G401.6 (cell line): ENCODE results near the gene TNFSF9.
"Not testable (repeated sequence)": the region's sequence is repeated elsewhere in the genome, so short reads cannot be mapped to it uniquely, and the experiment has no call there.

ENCODE experiments used
- FAIRE-seq: peaks from 2 replicates; lab custom pipeline; 2012; peaks lifted over from hg19 to GRCh38; lab: Jason Lieb, UNC

Gene TNFSF9

GRCh38 chr19:6508028-6508771 is 22.6 kb upstream of the TNFSF9 start:
- not testable (repeated sequence) for FAIRE-seq

- FAIRE-seq = no peak
Observed at GRCh38 chr19:6509118-6509971, 21.5 kb upstream of the TNFSF9 start.

GRCh38 chr19:6510618-6511017 is 20.2 kb upstream of the TNFSF9 start:
- FAIRE-seq = no peak

- FAIRE-seq = no peak
Observed at GRCh38 chr19:6514089-6514488, 16.7 kb upstream of the TNFSF9 start.

GRCh38 chr19:6514926-6515544 is 15.8 kb upstream of the TNFSF9 start:
- no peak for FAIRE-seq

GRCh38 chr19:6516018-6516658 is 14.7 kb upstream of the TNFSF9 start:
- FAIRE-seq = peak; percentile 96

GRCh38 chr19:6516659-6517291 is 14.1 kb upstream of the TNFSF9 start:
- no peak for FAIRE-seq

- FAIRE-seq = no peak
Observed at GRCh38 chr19:6518145-6518911, 12.5 kb upstream of the TNFSF9 start.

- FAIRE-seq = no peak
Observed at GRCh38 chr19:6519289-6519688, 11.5 kb upstream of the TNFSF9 start.

GRCh38 chr19:6521718-6522646 is 8.8 kb upstream of the TNFSF9 start:
- FAIRE-seq = no peak

GRCh38 chr19:6522712-6523111 is 8.1 kb upstream of the TNFSF9 start:
- FAIRE-seq = no peak

GRCh38 chr19:6524311-6524710 is 6.5 kb upstream of the TNFSF9 start:
- no peak for FAIRE-seq

- no peak for FAIRE-seq
Observed at GRCh38 chr19:6527893-6528543, 2.8 kb upstream of the TNFSF9 start.

- no peak for FAIRE-seq
Observed at GRCh38 chr19:6528544-6529121, 2.2 kb upstream of the TNFSF9 start.

- no peak for FAIRE-seq
Observed at GRCh38 chr19:6529351-6529750, 1.5 kb upstream of the TNFSF9 start.

- FAIRE-seq = no peak
Observed at GRCh38 chr19:6529937-6530385, 865 bp upstream of the TNFSF9 start.

GRCh38 chr19:6531163-6531955 is 533 bp downstream of the TNFSF9 start:
- no peak for FAIRE-seq

- no peak for FAIRE-seq
Observed at GRCh38 chr19:6531956-6532243, 1.1 kb downstream of the TNFSF9 start.
